Loucy (cell line): ENCODE measurements around the gene UCN3.
A peak's percentile ranks its signal among the peaks of the same experiment; 100 is the strongest.

ENCODE experiments used
- CTCF ChIP-seq: fragments of 200-600 bp; sonication (generic); conservative IDR thresholded peaks from 2 replicates; pipeline ENCODE4 v1.5.1; 2014; ENCODE audit warnings: mild to moderate bottlenecking, antibody characterized with exemption, low read length
- EZH2phosphoT487 ChIP-seq: fragments of 200-600 bp; IDR thresholded peaks from 2 replicates; pipeline ENCODE4 v1.6.1; 2018; ENCODE audit warnings: antibody characterized with exemption, mild to moderate bottlenecking, moderate library complexity, borderline replicate concordance

- TF ChIP-seq CTCF (peak; percentile 71), EZH2phosphoT487 (no peak)
Observed at GRCh38 chr10:5343561-5343960, 21.2 kb upstream of the UCN3 start.
